Fibroblast of pulmonary artery (primary cell): Measurements from ENCODE around the gene LHFPL6.

Source experiments
- DNase-seq: peaks from one replicate; pipeline ENCODE4 v3.0.0-alpha.2; 2010; ENCODE audit warnings: low read depth
- H3K4me3 ChIP-seq: replicated peaks from 2 replicates; pipeline ENCODE4 v1.5.1; 2011; ENCODE audit warnings: low read depth, mild to moderate bottlenecking, control low read depth, low read length, moderate library complexity
- CTCF ChIP-seq: IDR thresholded peaks from 2 replicates; pipeline ENCODE4 v1.5.1; 2011; ENCODE audit warnings: mild to moderate bottlenecking, control low read depth, low read length, inconsistent platforms; ENCODE audit errors: missing control alignments

LHFPL6 gene

DNA sequence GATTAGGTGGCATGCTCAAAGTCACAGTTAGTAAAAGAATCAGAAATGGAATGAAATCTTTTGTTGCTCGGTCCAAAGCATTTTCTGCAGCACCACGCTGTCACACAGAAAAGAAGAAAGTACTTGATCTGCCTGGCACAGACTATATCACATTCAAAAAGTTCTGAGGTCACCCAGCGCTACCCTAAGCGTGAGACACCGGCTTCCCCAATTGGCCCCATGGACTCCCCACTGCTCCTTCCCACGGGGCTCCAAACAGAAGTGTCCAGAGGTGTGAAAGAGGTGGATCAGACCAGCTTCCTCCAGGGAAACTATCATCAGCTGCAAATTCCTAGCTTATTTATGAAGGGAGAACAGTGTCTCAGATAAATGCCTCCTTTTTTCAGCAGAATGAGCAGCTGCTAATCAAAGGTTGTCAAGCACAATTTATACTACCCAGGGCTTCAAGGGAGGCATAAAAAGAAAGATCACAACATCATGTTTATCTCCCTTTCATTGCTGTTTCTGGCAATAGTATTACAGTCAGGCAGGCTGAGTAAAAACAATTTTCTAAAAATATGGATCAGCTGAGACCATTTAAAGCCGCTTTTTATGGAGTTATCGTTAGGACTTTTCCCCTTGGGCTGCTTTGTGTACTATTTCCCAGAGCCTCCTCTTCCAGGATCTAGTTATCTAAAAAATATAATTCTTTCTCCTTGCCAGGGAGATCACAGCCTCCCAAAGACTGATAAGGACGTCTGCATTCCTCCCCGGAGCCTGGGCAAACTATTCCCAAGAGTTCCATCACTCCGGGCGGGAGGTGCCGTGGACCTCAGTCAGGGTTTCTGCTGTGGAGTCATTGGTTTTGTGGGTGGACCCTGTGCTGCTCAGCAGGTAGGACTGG is 208.0 kb downstream of the LHFPL6 start:
- DNase-seq, result peak; percentile 29
- H3K4me3 ChIP-seq, result no peak overlapping the region
- TF ChIP-seq CTCF, result no peak

- H3K4me3 ChIP-seq, result no peak overlapping the region
- TF ChIP-seq CTCF, result no peak
- DNase-seq, result no peak
Measured at GRCh38 chr13:39391761-39392160, 211.2 kb downstream of the LHFPL6 start.

DNA sequence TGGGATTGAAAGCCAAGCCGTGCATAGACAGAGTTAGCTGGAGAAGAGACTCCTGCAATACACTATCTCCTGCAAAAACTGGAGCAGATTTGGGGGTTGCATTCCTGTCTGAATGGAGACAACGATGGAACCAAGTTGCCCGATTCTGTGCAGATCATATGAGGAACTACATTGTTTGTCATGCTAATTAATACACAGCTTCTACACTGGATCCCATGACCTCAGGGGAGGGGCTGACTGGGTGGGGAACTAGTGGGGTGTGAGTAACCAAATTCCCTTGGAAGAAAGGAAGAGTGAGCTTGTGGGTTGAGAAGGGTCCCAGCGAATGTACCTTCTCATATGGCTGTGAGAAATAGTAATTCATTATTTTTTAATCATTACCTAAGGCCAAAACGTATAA is 214.0 kb downstream of the LHFPL6 start:
- no peak overlapping the region for H3K4me3 ChIP-seq
- no peak for DNase-seq
- TF ChIP-seq CTCF, result no peak

DNA sequence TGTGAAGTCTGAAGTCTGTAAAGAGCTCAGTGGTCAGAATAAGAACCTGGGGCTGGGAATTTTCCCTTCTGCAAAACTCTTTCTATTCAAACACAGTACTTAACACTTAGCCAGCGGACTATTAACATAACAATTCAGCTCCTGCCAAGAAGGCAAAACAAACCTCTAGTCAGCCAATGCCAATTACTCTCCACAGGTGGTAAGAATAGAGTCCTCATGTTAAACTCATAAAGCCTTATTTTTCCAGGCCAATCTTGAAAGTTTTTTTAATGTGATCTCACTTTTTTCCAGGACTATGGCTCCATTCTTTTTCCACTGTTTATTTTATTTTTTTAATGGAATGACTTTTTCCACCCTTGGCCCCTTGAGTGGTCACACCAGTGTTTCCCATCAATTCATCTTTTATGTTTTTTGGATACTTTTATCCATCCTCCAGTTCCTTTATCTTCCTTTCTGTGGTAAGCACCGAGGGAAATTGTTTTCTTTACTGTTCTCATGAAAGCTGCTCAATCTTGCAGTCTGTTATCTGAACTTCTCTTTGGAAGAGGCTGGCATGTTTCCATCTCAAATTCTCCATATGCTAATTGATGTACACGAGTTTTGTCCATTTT is 217.3 kb downstream of the LHFPL6 start:
- DNase-seq, result peak; percentile 57
- no peak overlapping the region for H3K4me3 ChIP-seq
- TF ChIP-seq CTCF, result no peak

- no peak for DNase-seq
- TF ChIP-seq CTCF, result no peak
- H3K4me3 ChIP-seq, result no peak overlapping the region
Measured at GRCh38 chr13:39385154-39385553, 217.8 kb downstream of the LHFPL6 start.

- no peak for TF ChIP-seq CTCF
- H3K4me3 ChIP-seq, result no peak overlapping the region
- no peak for DNase-seq
Measured at GRCh38 chr13:39381456-39381855, 221.5 kb downstream of the LHFPL6 start.
